ENCODE results near the gene DNAJA4. TPM values are rescaled to one million over a fixed set of nuclear protein-coding genes. Genes with fewer than 3 reads are reported as not detected.

DNAJA4 gene
- total and polyA plus RNA-seq, 8 donors = 2.3 to 16.1 (median 5.6) TPM

- H3K9me3 ChIP-seq = no peaks in the 10 kb centered on the region
- no peak overlapping the region for H3K4me3 ChIP-seq
- no peak for TF ChIP-seq CTCF (IDR thresholded peaks at IDR 0.05)
- no peaks in the 10 kb centered on the region for H3K27me3 ChIP-seq
- no peaks in the 10 kb centered on the region for H3K36me3 ChIP-seq
- no peaks in the 10 kb centered on the region for H3K4me1 ChIP-seq
- no peak for FAIRE-seq
- intact Hi-C loops (cut with DNase I) = no loop called here
- no peak for ATAC-seq
- DNase-seq = no peak
- WGBS, 2 donors = 92 to 94% methylated on average over 6 of the region's 6 CpGs
- H3K27ac ChIP-seq = no peak overlapping the region
Observed at GRCh38 chr15:78236491-78236890, 27.9 kb upstream of the DNAJA4 start.

GRCh38 chr15:78237146-78237545 is 27.2 kb upstream of the DNAJA4 start:
- H3K4me1 ChIP-seq = no peaks in the 10 kb centered on the region
- H3K9me3 ChIP-seq = no peaks in the 10 kb centered on the region
- 75% methylated on average over 6 of the region's 6 CpGs for WGBS, 2 donors
- no peak overlapping the region for H3K27ac ChIP-seq
- FAIRE-seq (no peak), ATAC-seq (no peak), DNase-seq (no peak)
- H3K36me3 ChIP-seq = no peaks in the 10 kb centered on the region
- no peak overlapping the region for H3K4me3 ChIP-seq
- intact Hi-C loops (cut with DNase I) = no loop called here
- H3K27me3 ChIP-seq = no peaks in the 10 kb centered on the region
- no peak for TF ChIP-seq CTCF (IDR thresholded peaks at IDR 0.05)

- intact Hi-C loops (cut with DNase I) = loop anchor here in 1 of 3 donors (5.0 to 10.0 kb wide), 3 partner anchors 63 to 275 kb away; no protein-coding TSS in a partner anchor
- FAIRE-seq = no peak
- no peak for ATAC-seq
- 83 to 87% methylated on average over 5 of the region's 5 CpGs for WGBS, 2 donors
- no peaks in the 10 kb centered on the region for H3K4me1 ChIP-seq
- H3K27ac ChIP-seq = no peak overlapping the region
- H3K4me3 ChIP-seq = no peak overlapping the region
- no peak for TF ChIP-seq CTCF (IDR thresholded peaks at IDR 0.05)
- H3K27me3 ChIP-seq = no peaks in the 10 kb centered on the region
- H3K36me3 ChIP-seq = no peaks in the 10 kb centered on the region
- H3K9me3 ChIP-seq = no peaks in the 10 kb centered on the region
- no peak for DNase-seq
Observed at GRCh38 chr15:78239811-78240210, 24.6 kb upstream of the DNAJA4 start.

- intact Hi-C loops (cut with DNase I) = loop anchor here in 1 of 3 donors (5.0 to 10.0 kb wide), 3 partner anchors 64 to 276 kb away; no protein-coding TSS in a partner anchor
- H3K4me3 ChIP-seq = no peak overlapping the region
- no peaks in the 10 kb centered on the region for H3K9me3 ChIP-seq
- H3K4me1 ChIP-seq = no peaks in the 10 kb centered on the region
- no peaks in the 10 kb centered on the region for H3K36me3 ChIP-seq
- ATAC-seq = peak; percentile 94 to 98 (median 98)
- TF ChIP-seq CTCF (IDR thresholded peaks at IDR 0.05) = peak; percentile 73 to 90 (median 83)
- FAIRE-seq = no peak
- peak; percentile 79 to 96 (median 90) for DNase-seq
- 10% methylated on average over 12 of the region's 12 CpGs for WGBS, 2 donors
- no peak overlapping the region for H3K27ac ChIP-seq
- H3K27me3 ChIP-seq = no peaks in the 10 kb centered on the region
Observed at GRCh38 chr15:78241017-78241416, 23.3 kb upstream of the DNAJA4 start.

- Histone ChIP-seq H3K4me3 (no peak overlapping the region), H3K9me3 (no peaks in the 10 kb centered on the region), H3K27ac (no peak overlapping the region), H3K27me3 (no peaks in the 10 kb centered on the region), H3K4me1 (no peaks in the 10 kb centered on the region), H3K36me3 (no peaks in the 10 kb centered on the region)
- intact Hi-C loops (cut with DNase I) = loop anchor here in 2 of 3 donors (2.0 to 10.0 kb wide), 4 partner anchors 65 to 277 kb away; no protein-coding TSS in a partner anchor
- no peak for TF ChIP-seq CTCF (IDR thresholded peaks at IDR 0.05)
- ATAC-seq = no peak
- no peak for DNase-seq
- 57 to 73% methylated on average over 5 of the region's 5 CpGs for WGBS, 2 donors
- FAIRE-seq = no peak
Observed at GRCh38 chr15:78242128-78242527, 22.2 kb upstream of the DNAJA4 start.

All from pancreas (tissue), 10 donors.